Right lobe of liver (tissue), 4 donors: ENCODE data around the gene LMO7.

Experiments
- CTCF ChIP-seq, 4 donors: fragments of 200-600 bp in 3 of 4; fragments of 450-650 bp in 1 of 4; IDR thresholded peaks; one replicate each; pipeline versions ENCODE4 v1.5.1 to v1.8.0; 2016 to 2022; ENCODE audit warnings: antibody characterized with exemption in 4 of 4, mild to moderate bottlenecking in 2 of 4
- POLR2A ChIP-seq: fragments of 450-650 bp; IDR thresholded peaks from one replicate; pipeline ENCODE4 v1.6.1; 2017; ENCODE audit warnings: antibody characterized with exemption, mild to moderate bottlenecking
- donor health status: DM: no; HTN: no; CAD: no.
- donor health status: DM: no; HTN: no; CAD: no.
- donor health status: DM: no; HTN: yes; CAD: no.

- TF ChIP-seq CTCF (IDR thresholded peaks at IDR 0.05) (no peak), POLR2A (no peak)
Measured at GRCh38 chr13:75645141-75645540, 9.0 kb downstream of the LMO7 start.
